Measurements from ENCODE around the gene AKAP10.
A peak's percentile ranks its signal among the peaks of the same experiment; 100 is the strongest.
"Not testable (repeated sequence)": the region's sequence is repeated elsewhere in the genome, so short reads cannot be mapped to it uniquely, and the experiment has no call there.

The AKAP10 gene, protein sequence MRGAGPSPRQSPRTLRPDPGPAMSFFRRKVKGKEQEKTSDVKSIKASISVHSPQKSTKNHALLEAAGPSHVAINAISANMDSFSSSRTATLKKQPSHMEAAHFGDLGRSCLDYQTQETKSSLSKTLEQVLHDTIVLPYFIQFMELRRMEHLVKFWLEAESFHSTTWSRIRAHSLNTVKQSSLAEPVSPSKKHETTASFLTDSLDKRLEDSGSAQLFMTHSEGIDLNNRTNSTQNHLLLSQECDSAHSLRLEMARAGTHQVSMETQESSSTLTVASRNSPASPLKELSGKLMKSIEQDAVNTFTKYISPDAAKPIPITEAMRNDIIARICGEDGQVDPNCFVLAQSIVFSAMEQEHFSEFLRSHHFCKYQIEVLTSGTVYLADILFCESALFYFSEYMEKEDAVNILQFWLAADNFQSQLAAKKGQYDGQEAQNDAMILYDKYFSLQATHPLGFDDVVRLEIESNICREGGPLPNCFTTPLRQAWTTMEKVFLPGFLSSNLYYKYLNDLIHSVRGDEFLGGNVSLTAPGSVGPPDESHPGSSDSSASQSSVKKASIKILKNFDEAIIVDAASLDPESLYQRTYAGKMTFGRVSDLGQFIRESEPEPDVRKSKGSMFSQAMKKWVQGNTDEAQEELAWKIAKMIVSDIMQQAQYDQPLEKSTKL

DNA sequence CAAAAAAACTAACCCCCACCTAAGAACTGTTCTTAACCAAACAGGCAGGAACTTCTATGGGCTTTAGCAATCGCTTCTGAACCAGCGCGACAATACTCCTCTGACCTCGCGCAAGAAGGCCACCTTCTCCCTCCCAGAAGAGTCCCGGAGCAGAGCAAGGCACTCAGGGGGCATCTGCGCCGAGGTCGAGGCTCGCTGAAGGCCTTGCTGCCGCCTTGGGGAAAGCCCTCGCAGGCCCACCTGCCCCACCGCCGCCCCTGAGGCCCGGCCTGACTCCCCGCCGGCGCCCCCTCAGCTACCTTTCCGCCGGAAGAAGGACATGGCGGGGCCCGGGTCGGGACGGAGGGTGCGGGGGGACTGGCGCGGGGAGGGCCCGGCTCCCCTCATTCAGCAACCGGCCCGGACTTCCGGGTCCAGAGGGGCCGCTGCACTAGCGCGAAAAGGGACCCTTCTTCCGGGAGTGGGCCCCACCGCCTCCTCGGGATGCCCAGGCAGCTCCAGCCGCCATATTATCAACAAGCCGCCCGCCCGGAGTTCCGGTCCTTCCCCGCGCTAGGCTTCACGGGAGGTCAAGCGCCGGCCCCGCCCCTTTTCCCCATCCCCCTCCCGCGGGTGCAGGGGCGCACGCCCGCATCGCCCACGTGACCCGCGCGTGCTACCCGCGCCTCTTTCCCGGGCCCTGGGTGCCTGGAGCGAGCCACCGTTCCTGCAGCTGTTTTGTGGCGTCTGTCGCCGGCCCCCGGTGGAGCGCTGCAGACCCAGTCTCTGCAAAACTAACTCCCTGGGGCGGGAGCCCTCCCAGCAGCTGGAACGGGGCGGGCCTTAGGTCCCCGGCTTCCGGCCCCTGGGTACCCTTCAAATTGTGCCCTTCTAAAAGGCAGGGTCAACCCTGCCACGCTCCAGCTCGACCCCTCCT lies at the start of gene AKAP10:
Gene AKAP10 (minus strand): TSS at position 536 of the 916 bp plus-strand sequence. CDS start 149 bp downstream, at position 387.
- DNase-seq, result peak; percentile 95

DNA sequence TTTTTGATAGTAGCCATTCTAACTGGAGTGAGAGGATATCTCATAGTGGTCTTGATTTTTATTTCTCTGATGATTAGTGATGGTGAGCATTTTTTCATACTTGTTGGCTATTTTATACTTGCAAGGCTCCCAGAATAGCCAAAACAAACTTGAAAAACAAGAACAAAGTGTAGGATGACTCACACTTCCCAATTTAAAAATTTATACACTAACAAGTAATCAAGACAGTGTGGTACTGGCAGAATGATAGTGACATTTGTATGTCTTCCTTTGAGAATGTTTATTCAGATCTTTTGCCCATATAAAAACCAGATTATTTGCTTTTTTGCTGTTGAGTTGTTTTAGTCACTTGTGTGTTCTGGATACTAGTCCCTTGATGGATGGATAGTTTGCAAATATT lies 49.3 kb upstream of the AKAP10 start:
- DNase-seq, result no peak

DNA sequence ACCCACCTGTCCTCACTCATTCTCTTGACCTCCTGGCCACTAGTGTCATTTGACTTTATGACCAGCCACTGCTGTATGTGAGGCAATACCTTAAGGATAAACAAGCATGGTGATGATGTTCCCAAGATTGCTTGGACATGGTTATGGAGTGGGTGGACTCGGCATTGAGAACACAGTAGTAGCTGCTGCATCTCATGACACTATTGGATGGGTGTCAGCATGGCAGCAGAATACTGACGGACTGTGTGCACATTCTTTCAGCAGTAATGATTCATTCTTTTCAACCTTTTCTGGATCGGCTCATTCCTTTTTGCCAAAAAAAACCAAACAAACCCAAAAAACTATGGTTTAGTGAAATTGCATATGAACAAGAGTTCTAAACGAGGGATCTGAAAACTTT lies 45.1 kb upstream of the AKAP10 start:
- DNase-seq, result no peak

DNA sequence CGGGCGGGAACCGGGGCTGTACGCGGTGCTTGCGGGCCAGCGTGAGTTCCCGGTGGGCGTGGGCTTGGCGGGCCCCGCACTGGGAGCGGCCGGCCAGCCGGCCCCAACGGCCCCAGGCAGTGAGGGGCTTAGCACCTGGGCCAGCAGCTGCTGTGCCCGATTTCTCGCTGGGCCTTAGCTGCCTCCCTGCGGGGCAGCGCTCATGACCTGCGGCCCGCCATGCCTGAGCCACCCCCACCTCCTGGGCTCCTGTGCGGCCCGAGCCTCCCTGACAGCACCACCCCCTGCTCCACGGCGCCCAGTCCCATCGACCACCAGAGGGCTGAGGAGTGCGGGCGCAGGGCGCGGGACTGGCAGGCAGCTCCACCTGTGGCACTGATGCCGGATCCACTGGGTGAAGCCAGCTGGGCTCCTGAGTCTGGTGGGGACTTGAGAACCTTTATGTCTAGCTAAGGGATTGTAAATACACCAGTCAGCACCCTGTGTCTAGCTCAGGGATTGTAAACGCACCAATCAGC lies 38.9 kb upstream of the AKAP10 start:
- not testable (repeated sequence) for DNase-seq

DNA sequence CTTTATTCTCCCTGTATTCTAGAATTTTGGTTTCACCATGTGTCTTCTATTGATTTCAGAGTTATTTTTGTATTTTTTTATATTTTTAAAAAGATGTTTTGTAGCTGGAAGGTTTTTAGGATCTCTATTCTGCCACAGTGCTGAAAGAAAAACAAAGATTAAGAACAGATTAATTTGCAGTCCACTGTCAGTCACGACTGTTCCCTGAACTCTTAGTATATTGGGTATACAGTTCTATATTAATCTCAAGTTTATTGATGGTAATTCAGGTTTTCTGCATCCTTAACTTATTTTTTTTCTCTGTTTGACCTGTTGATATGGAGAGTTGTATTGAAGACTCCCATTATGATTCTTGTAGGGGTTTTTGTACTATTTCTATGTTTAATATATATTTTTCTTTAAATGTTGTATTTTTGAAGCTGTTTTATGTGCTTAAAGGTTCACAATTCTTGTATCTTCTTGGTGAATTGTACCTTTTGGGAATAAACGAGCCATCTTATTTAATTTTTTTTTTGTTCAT lies 34.4 kb upstream of the AKAP10 start:
- no peak for DNase-seq

DNA sequence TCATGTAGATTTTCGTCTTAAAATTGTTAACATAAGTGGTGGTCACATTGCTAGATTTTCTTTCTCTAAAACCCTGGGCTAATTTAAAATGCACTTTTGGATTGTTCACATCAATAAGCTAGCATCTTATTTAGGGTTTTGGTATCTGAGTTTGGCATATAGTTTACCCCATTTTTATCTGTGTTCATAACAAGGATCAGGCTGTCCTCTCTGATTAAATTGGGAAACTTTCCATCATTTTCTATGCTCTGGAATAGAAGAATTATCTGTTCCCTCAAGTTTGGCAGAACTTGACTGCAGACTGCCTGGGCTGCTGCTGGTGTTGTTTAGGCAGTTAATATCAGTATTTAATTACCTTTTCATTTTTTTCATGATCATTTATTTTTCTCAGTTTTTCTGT lies 33.3 kb upstream of the AKAP10 start:
- no peak for DNase-seq

DNA sequence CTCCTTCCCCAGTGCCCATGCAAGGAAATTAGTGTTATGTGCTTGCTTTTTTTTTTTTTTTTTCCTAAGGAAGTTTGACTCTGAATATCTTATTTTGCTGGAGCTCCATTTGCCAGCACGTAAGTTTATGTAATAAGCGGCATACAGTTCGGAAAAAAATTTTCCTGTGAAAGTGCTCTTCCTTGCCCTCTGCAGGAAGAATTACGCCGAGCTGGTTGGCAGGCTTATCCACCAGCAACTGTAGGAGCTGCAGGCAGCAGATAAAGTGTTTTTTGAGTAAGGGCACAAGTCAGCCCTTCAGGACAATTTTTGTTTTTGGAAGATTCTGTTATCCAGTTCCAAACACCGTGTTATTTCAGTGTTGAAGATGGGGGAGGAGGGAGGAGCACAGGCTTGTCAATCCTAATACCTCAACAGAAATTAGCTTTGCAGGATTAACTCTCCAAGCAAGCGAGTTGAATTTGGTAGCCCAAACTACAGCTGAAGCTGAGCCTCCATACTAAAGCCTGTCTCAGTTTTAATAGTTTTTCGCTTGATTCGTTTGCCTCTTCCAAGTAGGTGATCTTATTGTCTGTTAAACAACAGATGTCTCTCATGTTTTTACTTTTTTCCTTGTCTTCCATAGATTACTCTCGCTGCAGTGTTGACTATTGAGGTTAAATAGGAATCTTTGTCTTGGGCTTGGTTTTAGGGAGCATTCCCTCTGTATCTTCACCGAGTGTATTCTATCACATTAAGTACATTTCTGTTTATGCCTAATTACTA lies 32.7 kb upstream of the AKAP10 start:
- peak; percentile 65 for DNase-seq

DNA sequence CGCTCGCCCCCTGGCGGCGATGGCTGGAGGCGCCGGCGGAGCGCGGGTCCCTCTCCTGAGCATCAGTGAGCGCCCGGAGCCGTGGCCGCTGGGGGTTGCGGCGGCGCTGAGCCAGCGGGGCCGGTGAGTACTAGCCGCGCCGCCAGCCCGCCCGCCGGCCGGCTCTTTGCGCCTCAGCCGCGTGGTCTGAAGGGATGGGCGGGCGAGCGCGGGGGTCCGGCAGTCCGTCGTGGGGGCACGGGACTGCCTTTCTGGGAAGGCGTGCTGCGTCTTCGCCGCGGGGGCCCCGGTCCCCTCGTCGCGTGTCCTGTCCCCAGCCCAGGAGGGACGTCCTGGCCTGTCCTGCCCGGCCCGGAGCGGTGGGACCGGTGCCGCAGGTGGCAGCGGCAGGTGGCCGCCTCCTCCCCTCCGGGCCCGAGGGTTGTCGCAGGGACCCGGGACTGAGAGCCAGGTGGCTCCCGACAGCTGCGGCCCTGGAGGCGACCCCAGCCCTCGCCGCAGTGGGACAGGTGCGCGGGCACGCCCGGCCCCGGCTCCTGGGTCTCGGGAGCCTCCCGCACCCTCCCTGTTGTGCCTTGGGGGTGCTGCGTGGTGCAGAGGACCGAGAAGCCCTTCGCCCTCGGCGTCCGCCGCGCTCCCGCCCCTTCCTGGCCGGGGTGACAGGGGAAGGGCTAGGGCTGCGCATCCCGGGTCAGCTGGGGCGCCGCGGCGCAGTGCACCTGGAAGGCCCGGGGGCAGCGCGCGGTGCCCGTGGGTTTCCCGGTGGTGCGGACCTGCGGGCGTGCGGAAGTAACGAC lies 31.9 kb upstream of the AKAP10 start, which contains the start of gene SPECC1:
Gene SPECC1 (plus strand): TSS at position 58 of the 797 bp plus-strand sequence. CDS start 87,293 bp downstream, outside the sequence.
- DNase-seq, result peak; percentile 31

DNA sequence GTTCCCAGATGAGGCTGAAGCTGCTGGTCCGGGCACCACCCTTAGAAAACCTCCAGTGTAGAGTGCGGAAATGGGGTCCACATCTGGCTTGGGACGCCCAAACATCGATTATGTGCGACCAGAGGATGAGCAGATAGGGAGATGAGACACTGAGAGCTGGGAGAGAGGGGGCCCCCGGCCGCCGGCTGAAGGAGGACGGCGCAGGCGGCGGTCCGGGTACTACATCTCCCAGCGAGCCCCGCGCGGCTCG lies 31.3 kb upstream of the AKAP10 start:
- DNase-seq, result peak; percentile 88

DNA sequence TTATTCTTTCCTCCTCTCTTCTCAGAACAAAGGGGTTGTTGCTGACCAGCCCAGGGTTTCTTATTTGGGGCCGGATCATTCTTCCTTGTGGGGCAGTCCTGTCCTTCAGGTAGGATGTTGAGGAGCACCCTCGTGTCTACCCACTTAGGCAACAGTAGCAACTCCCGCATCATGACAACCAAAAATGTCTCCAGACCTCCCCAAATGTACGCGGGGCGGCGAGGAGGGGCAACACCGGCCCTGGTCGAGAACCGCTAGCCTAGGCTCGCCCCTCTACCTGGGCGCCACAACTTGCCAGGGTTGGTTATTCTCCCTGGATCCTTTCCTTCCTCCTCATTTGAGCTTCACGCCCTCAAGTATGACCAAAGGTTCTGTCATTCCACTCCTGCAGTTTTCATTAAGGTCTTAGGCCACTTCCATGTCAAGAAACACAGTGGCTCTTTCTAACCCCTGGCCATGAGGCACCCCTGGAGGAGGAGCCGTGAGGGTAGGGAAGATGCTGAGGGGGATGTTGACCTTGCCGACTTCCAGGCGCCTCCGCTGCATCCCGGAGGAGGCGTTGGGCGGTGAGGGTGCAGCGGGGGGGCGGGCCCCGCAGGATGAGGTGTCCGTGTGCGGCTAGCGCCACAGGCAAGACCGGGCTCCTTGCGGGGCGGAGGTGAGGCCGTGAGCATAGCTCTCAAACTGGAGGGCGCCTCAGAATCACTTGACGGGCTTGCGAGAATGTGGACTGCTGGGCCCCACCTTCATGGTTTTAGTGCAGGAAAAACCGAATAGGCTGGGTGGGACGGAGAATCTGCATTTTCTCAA lies 30.8 kb upstream of the AKAP10 start:
- no peak for DNase-seq

DNA sequence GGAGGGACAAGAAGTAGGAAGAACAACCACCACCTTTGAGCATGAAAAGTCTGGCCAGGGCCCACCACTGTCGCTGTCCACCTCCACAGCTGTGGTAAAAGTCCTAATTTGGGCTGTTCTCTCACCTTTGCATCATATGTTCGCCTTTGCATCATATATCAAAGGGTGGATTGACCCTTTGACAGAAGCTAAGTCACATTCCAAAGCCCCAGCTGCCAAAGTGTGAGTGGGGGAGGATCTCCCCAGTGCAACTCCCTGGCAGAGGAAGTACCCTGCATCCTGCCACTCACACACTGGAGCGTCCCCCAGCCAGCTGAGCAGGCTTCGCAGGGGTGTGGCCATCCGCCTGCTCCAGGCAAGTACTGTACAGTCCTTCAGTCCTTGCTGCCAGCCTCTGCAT lies 18.9 kb upstream of the AKAP10 start:
- no peak for DNase-seq

DNA sequence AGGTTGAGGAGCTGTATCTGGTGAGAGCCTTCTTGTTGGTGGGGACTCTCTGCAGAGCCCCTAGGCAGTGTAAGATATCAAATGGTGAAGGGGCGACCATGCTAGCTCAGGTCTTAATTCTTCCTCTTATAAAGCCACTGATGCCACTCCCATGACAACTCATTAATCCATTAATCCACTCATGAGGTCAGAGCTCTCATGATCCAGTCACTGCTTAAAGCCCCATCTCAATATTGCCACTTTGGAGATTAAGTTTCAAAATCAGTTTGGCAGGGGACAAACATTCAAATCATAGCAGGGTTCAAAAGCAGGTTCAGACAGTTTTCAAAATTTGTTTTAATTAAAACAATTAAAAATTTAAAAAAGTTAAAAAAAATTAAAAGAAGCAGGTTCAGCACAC lies 18.5 kb upstream of the AKAP10 start:
- no peak for DNase-seq

DNA sequence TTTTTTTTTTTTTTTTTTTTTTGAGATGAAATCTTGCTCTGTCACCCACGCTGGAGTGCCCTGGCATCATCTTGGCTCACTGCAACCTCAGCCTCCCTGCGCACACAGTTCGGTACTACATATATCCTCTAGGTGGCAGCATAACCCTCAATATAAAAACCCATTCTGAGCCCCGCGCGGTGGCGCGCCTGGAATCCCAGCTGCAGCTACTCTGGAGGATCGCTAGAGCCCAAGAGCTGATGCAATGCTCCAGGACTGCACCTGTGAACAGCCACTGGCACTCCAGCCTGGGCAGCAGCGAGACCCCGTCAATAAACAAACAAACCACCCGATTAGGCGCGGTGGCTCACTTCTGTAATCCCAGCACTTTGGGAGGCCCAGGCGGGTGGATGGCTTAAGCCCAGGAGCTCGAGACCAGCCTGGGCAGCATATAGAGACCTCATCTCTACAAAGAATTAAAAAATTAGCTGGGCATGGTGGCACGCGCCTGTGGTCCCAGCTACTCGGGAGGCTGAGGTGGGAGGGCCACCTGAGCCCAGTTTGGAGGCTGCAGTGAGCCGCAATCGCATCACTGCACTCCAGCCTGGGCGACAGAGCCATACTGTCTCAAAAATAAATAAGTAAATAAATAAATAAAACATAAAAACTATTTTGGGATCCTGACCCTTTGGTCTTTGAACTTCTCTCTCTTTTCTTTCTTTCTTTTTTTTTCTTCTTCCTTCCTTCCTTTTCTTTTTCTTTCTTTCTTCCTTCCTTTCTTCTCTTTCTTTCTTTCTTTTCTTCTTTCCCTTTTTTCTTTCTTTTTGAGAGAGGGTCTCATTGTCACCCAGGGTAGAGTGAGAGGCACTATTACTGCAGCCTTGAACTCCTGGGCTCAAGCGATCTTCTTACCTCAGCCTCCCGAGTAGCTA lies 15.4 kb upstream of the AKAP10 start:
- peak; percentile 88 for DNase-seq

DNA sequence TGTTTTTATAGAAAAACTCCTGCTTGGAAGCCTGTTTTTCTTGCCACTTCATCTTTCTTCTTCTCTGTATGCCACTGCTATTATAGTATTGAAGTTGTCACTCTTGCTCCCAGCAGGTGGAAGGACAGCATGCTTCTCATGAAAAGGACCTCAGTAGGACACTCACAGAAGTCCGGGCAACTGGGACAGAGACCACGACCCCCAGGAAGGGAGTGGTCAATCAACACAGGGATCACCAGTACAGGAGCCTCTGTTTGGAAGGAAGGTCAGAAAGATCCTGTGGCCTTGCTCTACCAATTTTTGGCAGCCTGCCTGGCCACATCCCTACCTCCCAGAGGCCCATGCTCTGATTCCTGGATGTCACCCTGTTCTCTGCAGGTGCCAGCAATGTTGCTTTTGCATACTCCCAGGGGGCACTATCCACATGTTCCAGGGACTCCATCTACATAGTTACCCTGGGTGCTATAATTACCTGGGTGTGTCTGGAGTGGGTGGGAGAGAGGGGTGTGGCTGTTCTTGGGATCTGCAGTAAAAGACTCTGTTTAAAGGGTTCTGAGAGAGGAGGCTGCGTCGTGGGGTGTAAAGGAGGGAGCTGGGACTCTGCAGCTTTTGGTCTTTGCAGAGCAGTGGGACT lies 13.7 kb upstream of the AKAP10 start:
- no peak for DNase-seq

DNA sequence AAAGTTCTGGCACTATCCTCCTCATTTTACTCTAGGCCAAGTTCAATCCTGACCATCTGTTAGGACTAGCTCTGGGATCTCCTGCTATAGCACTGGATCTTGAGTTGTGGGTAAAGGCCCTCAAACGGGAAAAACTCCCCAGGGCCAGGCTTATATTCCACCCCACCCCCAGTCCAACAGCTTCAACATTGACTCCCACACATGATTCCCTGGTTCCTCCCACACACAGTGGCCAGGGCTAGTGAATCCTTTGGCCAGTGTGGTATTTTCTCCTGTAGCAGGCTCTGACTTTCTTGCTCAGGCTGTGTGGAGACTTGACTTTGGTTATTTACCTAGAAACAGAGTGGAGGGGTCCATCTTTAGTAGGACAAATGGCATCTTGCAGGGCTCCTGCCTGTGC lies 10.3 kb upstream of the AKAP10 start:
- no peak for DNase-seq

DNA sequence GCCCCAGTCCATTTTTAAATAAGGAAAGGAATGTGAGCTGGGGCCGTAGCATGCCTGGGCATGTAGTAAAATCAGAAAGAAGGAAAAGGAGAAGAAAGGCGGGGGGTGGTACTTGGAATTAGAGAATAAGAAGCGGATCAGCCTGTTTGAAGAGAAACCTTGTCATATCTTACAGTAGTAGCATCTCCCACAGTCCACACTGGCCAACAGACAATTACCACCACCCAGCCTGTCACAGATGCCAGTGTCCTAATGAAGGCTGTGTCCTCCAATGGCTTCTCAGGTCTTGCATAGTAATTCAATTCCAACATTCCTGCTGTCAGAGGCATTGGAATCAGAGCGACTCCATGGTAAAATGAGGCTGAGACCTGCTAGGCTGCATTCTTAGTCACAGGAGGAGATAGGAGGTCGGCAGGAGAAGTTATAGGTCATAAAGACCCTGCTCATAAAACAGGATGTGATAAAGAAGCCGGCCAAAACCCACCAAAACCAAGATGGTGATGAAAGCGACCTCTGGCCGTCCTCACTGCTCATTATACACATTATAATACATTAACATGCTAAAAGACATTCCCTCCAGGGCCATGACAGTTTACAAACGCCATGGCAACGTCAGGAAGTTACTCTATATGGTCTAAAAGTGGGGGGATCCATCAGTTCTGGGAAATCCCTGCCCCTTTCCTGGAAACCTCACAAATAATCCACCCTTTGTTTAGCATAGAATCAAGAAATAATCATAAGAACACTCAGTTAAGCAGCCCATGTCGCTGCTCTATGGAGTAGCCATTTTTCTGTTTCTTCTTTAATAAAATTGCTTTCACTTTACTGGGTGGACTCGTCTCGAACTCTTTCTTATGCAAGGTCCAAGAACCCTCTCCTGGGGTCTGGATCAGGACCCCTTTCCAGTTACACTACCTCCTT lies 9.6 kb upstream of the AKAP10 start:
- DNase-seq, result no peak

DNA sequence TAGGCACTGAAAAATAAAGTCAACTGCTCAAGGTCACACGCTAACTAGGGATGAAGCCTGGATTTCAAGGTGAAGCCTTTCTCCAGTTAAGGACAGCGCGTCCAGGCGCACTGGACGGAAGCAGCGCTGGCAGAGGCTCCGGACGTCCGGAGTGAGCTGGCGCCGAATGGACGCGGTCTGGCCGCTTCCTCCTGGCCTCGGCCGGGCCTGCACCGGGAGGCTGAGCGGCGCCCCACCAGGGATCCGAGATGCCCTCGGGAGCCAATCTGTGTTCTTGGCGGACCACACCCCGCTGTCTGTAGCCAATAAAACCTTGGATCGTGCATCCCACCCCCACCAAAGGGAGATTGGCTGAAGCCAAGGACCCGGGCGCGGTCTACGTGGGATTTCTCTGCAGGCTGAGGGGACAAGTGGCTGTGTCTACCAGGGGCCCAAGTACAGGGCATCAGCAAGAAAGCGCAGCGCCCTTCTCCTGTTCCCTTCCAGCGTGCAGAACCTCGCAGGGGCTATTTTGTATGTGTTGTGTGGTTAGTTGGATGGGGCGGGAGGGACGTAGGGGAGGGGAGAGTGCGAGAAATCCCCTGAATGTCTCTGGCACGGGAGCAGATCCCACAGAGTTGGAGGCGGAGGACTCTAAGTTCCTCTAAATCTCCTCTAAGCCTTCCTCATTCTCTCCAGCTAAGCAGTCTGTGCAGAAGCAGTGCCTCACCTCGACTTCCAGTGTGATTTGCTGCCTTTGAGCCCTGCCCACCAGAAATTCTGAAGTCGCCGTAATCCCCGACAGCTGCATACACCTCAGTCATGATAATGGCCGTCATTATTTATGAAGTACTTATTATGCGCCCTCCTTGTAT lies 2.5 kb upstream of the AKAP10 start:
- peak; percentile 43 for DNase-seq

Data from right hindlimb (tissue), 1 donor.